IMR-90 (cell line): ENCODE data around the gene HMGCLL1.

Source experiments
- FOS ChIP-seq: fragments of 150-350 bp; IDR thresholded peaks from 2 replicates; pipeline ENCODE4 v1.6.1; 2016; ENCODE audit warnings: low read depth, low read length
- MXI1 ChIP-seq: IDR thresholded peaks from 2 replicates; pipeline ENCODE4 v1.6.1; 2012; ENCODE audit warnings: low read depth, mild to moderate bottlenecking, low read length, moderate library complexity, borderline replicate concordance
- POLR2A ChIP-seq: IDR thresholded peaks from 2 replicates; pipeline ENCODE4 v1.6.1; 2012; ENCODE audit warnings: mild to moderate bottlenecking, low read depth, low read length
- RFX5 ChIP-seq: IDR thresholded peaks from 2 replicates; pipeline ENCODE4 v1.8.0; 2012; ENCODE audit warnings: low read depth, mild to moderate bottlenecking, low read length, moderate library complexity
- TF ChIP-seq, protein P1 (sequence below): conservative IDR thresholded peaks from 2 replicates; pipeline ENCODE4 v1.5.1; 2012; ENCODE audit warnings: mild to moderate bottlenecking, low read depth, low read length, improper control_type of control experiment
- TF ChIP-seq, protein P2 (sequence below): fragments of 150-350 bp; IDR thresholded peaks from 2 replicates; pipeline ENCODE4 v1.6.1; 2016; ENCODE audit warnings: low read depth, mild to moderate bottlenecking, low read length, moderate library complexity, borderline replicate concordance

DNA sequence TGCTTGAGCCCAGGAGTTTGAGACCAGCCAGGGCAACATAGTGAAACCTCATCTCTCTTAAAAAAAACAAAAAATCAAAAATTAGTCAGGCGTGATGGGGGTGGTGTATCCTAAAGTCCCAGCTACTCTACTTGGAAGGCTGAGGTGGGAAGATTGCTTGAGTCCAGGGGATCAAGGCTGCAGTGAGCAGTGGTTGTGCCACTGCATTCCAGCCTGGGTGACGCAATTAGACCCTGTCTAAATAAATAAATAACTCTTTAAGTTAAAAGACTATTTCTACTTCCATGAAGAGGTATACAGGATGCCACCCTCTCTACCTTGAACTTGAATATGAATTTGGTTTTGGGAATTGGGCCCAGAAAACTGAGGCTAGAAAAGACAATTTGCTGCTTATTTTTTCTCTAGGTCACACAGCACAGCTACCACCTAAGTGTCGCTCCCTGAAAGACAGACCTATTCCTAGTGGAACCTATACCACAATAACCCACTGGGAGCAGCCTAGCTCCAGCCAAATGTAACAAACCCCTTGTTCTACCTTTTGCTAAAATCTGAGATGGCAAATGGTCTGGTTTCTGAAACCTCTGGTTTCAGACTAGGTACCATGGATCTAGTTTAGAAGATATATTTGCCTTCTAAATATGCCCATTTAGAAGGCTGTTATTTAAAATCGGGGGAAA, 35.2 kb downstream of the HMGCLL1 start:
- TF ChIP-seq, protein P1, sequence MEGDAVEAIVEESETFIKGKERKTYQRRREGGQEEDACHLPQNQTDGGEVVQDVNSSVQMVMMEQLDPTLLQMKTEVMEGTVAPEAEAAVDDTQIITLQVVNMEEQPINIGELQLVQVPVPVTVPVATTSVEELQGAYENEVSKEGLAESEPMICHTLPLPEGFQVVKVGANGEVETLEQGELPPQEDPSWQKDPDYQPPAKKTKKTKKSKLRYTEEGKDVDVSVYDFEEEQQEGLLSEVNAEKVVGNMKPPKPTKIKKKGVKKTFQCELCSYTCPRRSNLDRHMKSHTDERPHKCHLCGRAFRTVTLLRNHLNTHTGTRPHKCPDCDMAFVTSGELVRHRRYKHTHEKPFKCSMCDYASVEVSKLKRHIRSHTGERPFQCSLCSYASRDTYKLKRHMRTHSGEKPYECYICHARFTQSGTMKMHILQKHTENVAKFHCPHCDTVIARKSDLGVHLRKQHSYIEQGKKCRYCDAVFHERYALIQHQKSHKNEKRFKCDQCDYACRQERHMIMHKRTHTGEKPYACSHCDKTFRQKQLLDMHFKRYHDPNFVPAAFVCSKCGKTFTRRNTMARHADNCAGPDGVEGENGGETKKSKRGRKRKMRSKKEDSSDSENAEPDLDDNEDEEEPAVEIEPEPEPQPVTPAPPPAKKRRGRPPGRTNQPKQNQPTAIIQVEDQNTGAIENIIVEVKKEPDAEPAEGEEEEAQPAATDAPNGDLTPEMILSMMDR: no peak
- TF ChIP-seq RFX5: no peak
- no peak for TF ChIP-seq FOS
- TF ChIP-seq, protein P2, sequence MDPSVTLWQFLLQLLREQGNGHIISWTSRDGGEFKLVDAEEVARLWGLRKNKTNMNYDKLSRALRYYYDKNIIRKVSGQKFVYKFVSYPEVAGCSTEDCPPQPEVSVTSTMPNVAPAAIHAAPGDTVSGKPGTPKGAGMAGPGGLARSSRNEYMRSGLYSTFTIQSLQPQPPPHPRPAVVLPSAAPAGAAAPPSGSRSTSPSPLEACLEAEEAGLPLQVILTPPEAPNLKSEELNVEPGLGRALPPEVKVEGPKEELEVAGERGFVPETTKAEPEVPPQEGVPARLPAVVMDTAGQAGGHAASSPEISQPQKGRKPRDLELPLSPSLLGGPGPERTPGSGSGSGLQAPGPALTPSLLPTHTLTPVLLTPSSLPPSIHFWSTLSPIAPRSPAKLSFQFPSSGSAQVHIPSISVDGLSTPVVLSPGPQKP: no peak
- no peak for TF ChIP-seq POLR2A
- no peak for TF ChIP-seq MXI1
